Neuron (in vitro differentiated cells): Measurements from ENCODE around the gene WNK2.
"Not testable (repeated sequence)": the region's sequence is repeated elsewhere in the genome, so short reads cannot be mapped to it uniquely, and the experiment has no call there.

Experiments used
- H2AFZ ChIP-seq: one replicate; pipeline ENCODE4 v1.6.1; 2013; ENCODE audit warnings: low read depth, mild to moderate bottlenecking, inconsistent platforms, low read length, moderate library complexity
- H3K27me3 ChIP-seq: one replicate; pipeline ENCODE4 v1.6.1; 2013; ENCODE audit warnings: low read length; ENCODE audit not compliant: insufficient read depth
- H3K36me3 ChIP-seq: one replicate; pipeline ENCODE4 v1.6.1; 2013; ENCODE audit warnings: low read length; ENCODE audit not compliant: insufficient read depth
- H3K4me1 ChIP-seq: one replicate; pipeline ENCODE4 v1.6.1; 2013; ENCODE audit warnings: low read length; ENCODE audit not compliant: insufficient read depth
- H3K4me3 ChIP-seq: 2 replicates; pipeline ENCODE4 v1.5.1; 2013; ENCODE audit warnings: mild to moderate bottlenecking, low read length, moderate library complexity
- H3K9me3 ChIP-seq: one replicate; pipeline ENCODE4 v1.6.1; 2013; ENCODE audit warnings: low read length

The WNK2 gene

GRCh38 chr9:93364734-93365426, 180.9 kb downstream of the WNK2 start:
- H2AFZ ChIP-seq = no peak overlapping the region
- no peaks in the 10 kb centered on the region for H3K4me1 ChIP-seq
- no peaks in the 10 kb centered on the region for H3K9me3 ChIP-seq
- H3K36me3 ChIP-seq = no peaks in the 10 kb centered on the region
- no peak overlapping the region for H3K4me3 ChIP-seq
- H3K27me3 ChIP-seq = peaks cover 2% of the 10 kb centered on the region

DNA sequence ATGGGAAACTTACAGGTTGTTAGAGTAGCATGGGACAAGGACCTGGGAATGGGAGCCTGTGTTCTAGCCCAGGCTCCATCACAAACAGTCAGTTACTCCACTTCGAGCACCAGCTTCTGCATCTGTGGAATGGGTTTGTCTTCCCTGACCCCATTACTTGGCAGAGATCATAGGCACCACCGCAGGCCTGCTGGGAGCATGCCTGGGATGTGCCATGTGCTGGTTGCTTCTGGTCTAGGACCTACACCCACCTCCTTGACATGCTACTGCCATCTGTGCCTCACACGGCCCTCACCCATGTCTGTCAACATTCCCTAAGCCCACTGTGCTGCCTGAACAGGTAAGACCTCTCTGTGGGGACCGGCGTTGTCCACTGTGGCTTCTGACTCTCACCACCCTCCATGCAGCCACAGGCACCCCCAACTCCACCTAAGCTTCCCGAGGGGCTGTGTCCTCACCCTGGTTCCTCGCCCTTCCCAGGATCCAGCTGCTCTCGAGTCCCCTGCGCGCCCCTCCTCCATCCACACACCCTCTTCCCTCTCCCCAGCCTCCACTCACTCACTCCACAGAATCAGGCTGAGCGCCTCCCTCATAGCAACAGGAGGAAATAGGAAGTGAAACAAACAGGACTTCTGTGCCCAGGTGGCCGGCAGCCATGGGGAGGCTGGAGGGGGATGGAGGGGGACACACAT, 181.6 kb downstream of the WNK2 start:
- Histone ChIP-seq H3K36me3 (no peaks in the 10 kb centered on the region), H3K27me3 (peaks cover 2% of the 10 kb centered on the region), H3K9me3 (no peaks in the 10 kb centered on the region), H3K4me1 (no peaks in the 10 kb centered on the region), H3K4me3 (no peak overlapping the region), H2AFZ (no peak overlapping the region)

DNA sequence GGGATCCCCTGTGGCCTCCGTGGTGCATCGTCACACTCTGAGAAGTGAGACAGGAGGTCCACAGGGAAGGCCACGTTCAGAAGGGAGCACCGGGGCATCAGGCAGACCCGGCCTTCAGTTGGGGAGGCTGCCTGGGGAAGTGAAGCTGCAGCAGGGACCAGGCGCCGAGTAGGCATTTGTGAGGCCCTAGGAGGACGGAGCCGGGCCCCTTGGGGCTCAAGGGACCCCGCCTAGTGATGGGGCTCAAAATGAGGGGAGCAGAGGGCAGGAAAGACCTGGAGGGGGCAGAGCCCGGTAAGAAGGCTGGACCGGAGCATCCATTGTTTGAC, 182.1 kb downstream of the WNK2 start:
- Histone ChIP-seq H3K27me3 (peaks cover 2% of the 10 kb centered on the region), H3K4me3 (no peak overlapping the region), H2AFZ (no peak overlapping the region), H3K36me3 (no peaks in the 10 kb centered on the region), H3K4me1 (no peaks in the 10 kb centered on the region), H3K9me3 (no peaks in the 10 kb centered on the region)

GRCh38 chr9:93366486-93366885, 182.5 kb downstream of the WNK2 start:
- not testable (repeated sequence) for H2AFZ ChIP-seq, H3K27me3 ChIP-seq, H3K4me3 ChIP-seq, H3K36me3 ChIP-seq, H3K4me1 ChIP-seq, H3K9me3 ChIP-seq

DNA sequence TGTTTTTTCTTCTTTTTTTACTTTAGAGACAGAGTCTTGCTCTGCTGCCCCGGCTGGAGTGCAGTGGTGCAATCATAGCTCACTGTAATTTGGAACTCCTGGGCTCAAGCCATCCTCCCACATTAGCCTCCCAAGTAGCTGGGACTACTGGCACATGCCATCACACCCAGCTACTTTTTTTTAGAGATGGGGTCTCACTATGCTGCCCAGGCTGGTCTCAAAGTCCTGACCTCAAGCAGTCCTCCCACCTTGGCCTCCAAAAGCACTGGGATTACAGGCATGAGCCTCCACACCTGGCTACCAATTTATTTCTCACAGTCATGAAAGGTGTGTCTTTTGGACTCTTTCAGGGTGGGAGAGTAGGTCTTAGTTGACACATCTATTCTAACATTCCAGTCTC, 184.5 kb downstream of the WNK2 start:
- no peaks in the 10 kb centered on the region for H3K9me3 ChIP-seq
- H3K36me3 ChIP-seq = no peaks in the 10 kb centered on the region
- H3K4me3 ChIP-seq = no peak overlapping the region
- no peak overlapping the region for H2AFZ ChIP-seq
- peaks cover 2% of the 10 kb centered on the region for H3K27me3 ChIP-seq
- H3K4me1 ChIP-seq = no peaks in the 10 kb centered on the region

GRCh38 chr9:93369686-93370085, 185.7 kb downstream of the WNK2 start:
- Histone ChIP-seq H3K27me3 (peaks cover 2% of the 10 kb centered on the region), H3K9me3 (no peaks in the 10 kb centered on the region), H3K4me3 (no peak overlapping the region), H3K4me1 (no peaks in the 10 kb centered on the region), H3K36me3 (no peaks in the 10 kb centered on the region), H2AFZ (no peak overlapping the region)
